Fibroblast of pulmonary artery (primary cell): ENCODE measurements around the gene B9D1.

Experiments
- DNase-seq: peaks from one replicate; pipeline ENCODE4 v3.0.0-alpha.2; 2010; ENCODE audit warnings: low read depth
- H3K4me3 ChIP-seq: replicated peaks from 2 replicates; pipeline ENCODE4 v1.5.1; 2011; ENCODE audit warnings: low read depth, mild to moderate bottlenecking, control low read depth, low read length, moderate library complexity
- CTCF ChIP-seq: IDR thresholded peaks from 2 replicates; pipeline ENCODE4 v1.5.1; 2011; ENCODE audit warnings: mild to moderate bottlenecking, control low read depth, low read length, inconsistent platforms; ENCODE audit errors: missing control alignments

B9D1 gene

GRCh38 chr17:19304209-19304608, 58.3 kb downstream of the B9D1 start:
- H3K4me3 ChIP-seq = no peak overlapping the region
- no peak for TF ChIP-seq CTCF
- DNase-seq = peak; percentile 60

GRCh38 chr17:19303367-19303776, 59.2 kb downstream of the B9D1 start:
- no peak overlapping the region for H3K4me3 ChIP-seq
- no peak for DNase-seq
- TF ChIP-seq CTCF = no peak

GRCh38 chr17:19302791-19303331, 59.7 kb downstream of the B9D1 start:
- no peak for TF ChIP-seq CTCF
- no peak overlapping the region for H3K4me3 ChIP-seq
- DNase-seq = no peak

- DNase-seq = no peak
- TF ChIP-seq CTCF = no peak
- no peak overlapping the region for H3K4me3 ChIP-seq
These were observed 60.5 kb downstream of the B9D1 start for GRCh38 chr17:19301973-19302372.

GRCh38 chr17:19301274-19301951, 61.1 kb downstream of the B9D1 start:
- no peak for TF ChIP-seq CTCF
- no peak overlapping the region for H3K4me3 ChIP-seq
- DNase-seq = no peak

- no peak overlapping the region for H3K4me3 ChIP-seq
- no peak for TF ChIP-seq CTCF
- no peak for DNase-seq
These were observed 62.7 kb downstream of the B9D1 start for GRCh38 chr17:19299866-19300265.

GRCh38 chr17:19299214-19299747, 63.2 kb downstream of the B9D1 start:
- H3K4me3 ChIP-seq = no peak overlapping the region

More at GRCh38 chr17:19299214-19299747, 63.2 kb downstream of the B9D1 start:
- no peak for TF ChIP-seq CTCF
- no peak for DNase-seq
